Duodenal mucosa (tissue), 2 donors: ENCODE results near the gene XIRP2.
"Not testable (repeated sequence)": the region's sequence is repeated elsewhere in the genome, so short reads cannot be mapped to it uniquely, and the experiment has no call there.

Experiments
- H3K27ac ChIP-seq: one replicate; pipeline ENCODE4 v1.7.0; 2013; ENCODE audit warnings: low read depth, low read length
- H3K27me3 ChIP-seq, 2 donors: one replicate each; pipeline ENCODE4 v1.7.0; 2013; ENCODE audit warnings: low read length in 2 of 2, control low read depth in 1 of 2; ENCODE audit not compliant: insufficient read depth in 2 of 2, control insufficient read depth in 1 of 2
- H3K36me3 ChIP-seq, 2 donors: one replicate each; pipeline ENCODE4 v1.7.0; 2013; ENCODE audit warnings: low read length in 2 of 2, control low read depth in 1 of 2; ENCODE audit not compliant: insufficient read depth in 2 of 2, control insufficient read depth in 1 of 2
- H3K4me1 ChIP-seq, 2 donors: one replicate each; pipeline ENCODE4 v1.7.0; 2013; ENCODE audit warnings: low read length in 2 of 2, control low read depth in 1 of 2; ENCODE audit not compliant: insufficient read depth in 2 of 2, control insufficient read depth in 1 of 2
- H3K4me3 ChIP-seq, 2 donors: one replicate each; pipeline ENCODE4 v1.7.0; 2013; ENCODE audit warnings: low read length in 2 of 2, low read depth in 1 of 2
- H3K9ac ChIP-seq, 2 donors: one replicate each; pipeline ENCODE4 v1.7.0; 2013; ENCODE audit warnings: low read length in 2 of 2, low read depth in 1 of 2
- H3K9me3 ChIP-seq, 2 donors: one replicate each; pipeline ENCODE4 v1.7.0; 2013; ENCODE audit warnings: low read length in 2 of 2, control low read depth in 1 of 2; ENCODE audit not compliant: control insufficient read depth in 1 of 2

Gene XIRP2

DNA sequence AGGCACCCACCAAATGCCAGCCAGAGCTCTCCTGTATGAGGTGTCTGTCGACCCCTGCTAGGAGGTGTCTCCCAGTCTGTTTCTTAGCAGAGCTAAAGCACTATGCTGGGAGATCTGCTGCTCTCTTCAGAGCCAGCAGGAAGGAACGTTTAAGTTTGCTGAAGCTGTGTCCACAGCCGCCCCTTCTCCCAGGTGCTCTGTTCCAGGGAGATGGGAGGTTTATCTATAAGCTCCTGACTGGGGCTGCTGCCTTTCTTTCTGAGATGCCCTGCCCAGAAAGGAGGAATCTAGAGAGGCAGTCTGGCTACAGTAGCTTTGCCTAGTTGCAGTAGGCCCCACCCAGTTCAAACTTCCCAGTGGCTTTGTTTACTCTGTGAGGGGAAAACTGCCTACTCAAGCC is 210.7 kb downstream of the XIRP2 start:
- H3K36me3 ChIP-seq, H3K27ac ChIP-seq, H3K4me1 ChIP-seq, H3K9ac ChIP-seq, H3K9me3 ChIP-seq, H3K27me3 ChIP-seq, H3K4me3 ChIP-seq: not testable (repeated sequence)

DNA sequence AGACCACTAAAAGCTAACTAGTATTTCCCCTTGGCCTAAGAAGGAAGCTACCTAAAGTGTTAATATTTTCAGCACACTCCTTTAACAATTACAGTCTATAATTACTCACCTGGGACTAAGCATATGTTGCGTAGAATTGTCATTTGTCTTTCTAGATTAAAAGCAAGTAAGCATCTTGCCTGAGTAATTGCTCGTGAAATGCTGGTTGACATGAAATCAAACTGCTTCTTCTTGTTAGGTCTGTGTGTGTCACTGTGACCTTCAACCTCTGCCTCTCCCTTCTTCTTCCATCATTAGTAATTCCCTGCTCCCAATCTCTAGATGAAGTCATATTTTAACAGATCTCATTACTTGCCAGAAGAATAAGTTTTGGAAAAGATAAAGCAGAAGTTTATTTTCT is 212.2 kb downstream of the XIRP2 start:
- H3K36me3 ChIP-seq = no peaks in the 10 kb centered on the region
- no peak overlapping the region for H3K9ac ChIP-seq
- no peaks in the 10 kb centered on the region for H3K4me1 ChIP-seq
- H3K27ac ChIP-seq = no peak overlapping the region
- H3K4me3 ChIP-seq = no peak overlapping the region
- H3K27me3 ChIP-seq = no peaks in the 10 kb centered on the region
- H3K9me3 ChIP-seq = no peaks in the 10 kb centered on the region

DNA sequence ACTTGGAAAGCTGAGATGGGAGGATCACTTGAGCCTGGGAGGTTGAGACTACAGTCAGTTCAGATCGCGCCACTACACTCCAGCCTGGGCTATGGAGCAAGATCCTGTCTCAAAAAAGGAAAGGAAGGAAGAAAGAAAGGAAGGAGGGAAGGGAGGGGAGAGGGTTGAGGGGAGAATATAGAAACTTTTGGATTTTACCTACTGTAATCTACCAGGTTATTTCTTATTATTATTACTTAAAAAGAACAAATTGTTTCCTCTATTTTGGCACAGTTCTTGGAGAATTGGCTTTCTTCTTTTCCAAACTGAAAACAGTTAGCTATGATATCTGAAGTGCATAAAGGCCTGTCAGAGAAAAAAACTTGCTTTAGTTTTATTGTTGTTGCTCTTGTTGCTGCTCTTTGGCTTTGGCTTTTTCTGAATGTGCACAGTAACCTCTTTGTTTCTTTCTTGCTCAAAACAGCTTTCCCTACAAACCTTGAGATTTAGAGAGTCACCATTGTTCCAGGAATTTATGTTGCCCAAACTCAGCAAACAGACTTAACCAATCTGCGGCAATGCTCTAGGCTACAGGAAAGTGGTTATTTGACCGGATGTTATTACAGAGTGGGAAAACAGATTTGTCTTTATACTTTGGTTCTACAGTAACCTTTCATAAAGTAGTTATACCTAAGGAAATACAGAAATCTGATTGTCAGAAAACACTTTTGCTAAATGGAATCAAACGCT is 214.9 kb downstream of the XIRP2 start:
- H3K36me3 ChIP-seq = no peaks in the 10 kb centered on the region
- H3K9ac ChIP-seq = no peak overlapping the region
- H3K27me3 ChIP-seq = no peaks in the 10 kb centered on the region
- H3K9me3 ChIP-seq = no peaks in the 10 kb centered on the region
- H3K4me3 ChIP-seq = no peak overlapping the region
- no peak overlapping the region for H3K27ac ChIP-seq
- no peaks in the 10 kb centered on the region for H3K4me1 ChIP-seq

GRCh38 chr2:167103757-167104133 is 215.5 kb downstream of the XIRP2 start:
- H3K4me1 ChIP-seq = no peaks in the 10 kb centered on the region
- no peak overlapping the region for H3K4me3 ChIP-seq
- no peaks in the 10 kb centered on the region for H3K36me3 ChIP-seq
- no peaks in the 10 kb centered on the region for H3K9me3 ChIP-seq
- H3K9ac ChIP-seq = no peak overlapping the region
- no peaks in the 10 kb centered on the region for H3K27me3 ChIP-seq
- no peak overlapping the region for H3K27ac ChIP-seq

DNA sequence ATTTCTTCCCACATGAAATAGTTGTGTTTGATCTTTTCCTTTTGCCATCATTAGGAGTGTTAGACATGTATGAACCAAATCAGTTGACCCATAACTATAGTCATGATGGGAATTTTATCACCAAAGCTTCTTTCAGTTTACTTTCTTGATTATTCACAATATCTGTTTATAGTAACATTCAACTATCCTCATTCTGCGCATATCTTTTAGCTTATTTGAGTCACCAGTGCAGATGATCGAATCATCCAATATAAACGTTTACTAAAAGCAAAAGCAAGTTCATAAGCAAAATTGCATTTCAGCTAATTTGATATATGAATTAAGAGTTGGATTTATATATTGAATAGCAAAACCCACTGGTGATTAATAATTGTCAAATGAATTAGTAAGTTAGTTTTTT is 216.4 kb downstream of the XIRP2 start:
- H3K4me1 ChIP-seq = no peaks in the 10 kb centered on the region
- no peak overlapping the region for H3K9ac ChIP-seq
- no peaks in the 10 kb centered on the region for H3K27me3 ChIP-seq
- no peak overlapping the region for H3K4me3 ChIP-seq
- no peaks in the 10 kb centered on the region for H3K9me3 ChIP-seq
- no peak overlapping the region for H3K27ac ChIP-seq
- H3K36me3 ChIP-seq = no peaks in the 10 kb centered on the region

- not testable (repeated sequence) for H3K4me3 ChIP-seq, H3K9ac ChIP-seq, H3K27me3 ChIP-seq, H3K27ac ChIP-seq, H3K9me3 ChIP-seq, H3K36me3 ChIP-seq, H3K4me1 ChIP-seq
Observed at GRCh38 chr2:167109682-167110081, 221.4 kb downstream of the XIRP2 start.

DNA sequence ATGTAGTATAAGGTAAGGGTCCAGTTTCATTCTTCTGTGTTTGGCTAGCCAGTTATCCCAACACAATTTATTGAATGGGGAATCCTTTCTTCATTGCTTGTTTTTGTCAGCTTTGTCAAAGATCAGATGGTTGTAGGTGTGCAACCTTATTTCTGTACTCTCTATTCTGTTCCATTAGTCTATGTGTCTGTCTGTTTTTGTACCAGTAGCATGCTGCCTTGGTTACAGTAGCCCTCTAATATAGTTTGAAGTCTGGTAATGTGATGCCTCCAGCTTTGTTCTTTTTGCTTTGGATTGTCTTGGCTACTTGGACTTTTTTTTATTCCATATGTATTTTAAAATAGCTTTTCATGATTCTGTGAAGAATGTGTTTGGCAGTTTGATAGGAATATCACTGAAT is 222.1 kb downstream of the XIRP2 start:
- no peaks in the 10 kb centered on the region for H3K27me3 ChIP-seq
- no peak overlapping the region for H3K9ac ChIP-seq
- no peaks in the 10 kb centered on the region for H3K9me3 ChIP-seq
- no peaks in the 10 kb centered on the region for H3K4me1 ChIP-seq
- no peak overlapping the region for H3K27ac ChIP-seq
- no peaks in the 10 kb centered on the region for H3K36me3 ChIP-seq
- no peak overlapping the region for H3K4me3 ChIP-seq

- no peaks in the 10 kb centered on the region for H3K36me3 ChIP-seq
- H3K4me3 ChIP-seq = no peak overlapping the region
- no peak overlapping the region for H3K9ac ChIP-seq
- H3K27ac ChIP-seq = no peak overlapping the region
- H3K9me3 ChIP-seq = no peaks in the 10 kb centered on the region
- H3K27me3 ChIP-seq = no peaks in the 10 kb centered on the region
- no peaks in the 10 kb centered on the region for H3K4me1 ChIP-seq
Observed at GRCh38 chr2:167114018-167114417, 225.7 kb downstream of the XIRP2 start.

GRCh38 chr2:167115541-167115940 is 227.3 kb downstream of the XIRP2 start:
- Histone ChIP-seq H3K36me3 (no peaks in the 10 kb centered on the region), H3K9me3 (no peaks in the 10 kb centered on the region), H3K27ac (no peak overlapping the region), H3K27me3 (no peaks in the 10 kb centered on the region), H3K4me1 (no peaks in the 10 kb centered on the region), H3K9ac (no peak overlapping the region), H3K4me3 (no peak overlapping the region)

DNA sequence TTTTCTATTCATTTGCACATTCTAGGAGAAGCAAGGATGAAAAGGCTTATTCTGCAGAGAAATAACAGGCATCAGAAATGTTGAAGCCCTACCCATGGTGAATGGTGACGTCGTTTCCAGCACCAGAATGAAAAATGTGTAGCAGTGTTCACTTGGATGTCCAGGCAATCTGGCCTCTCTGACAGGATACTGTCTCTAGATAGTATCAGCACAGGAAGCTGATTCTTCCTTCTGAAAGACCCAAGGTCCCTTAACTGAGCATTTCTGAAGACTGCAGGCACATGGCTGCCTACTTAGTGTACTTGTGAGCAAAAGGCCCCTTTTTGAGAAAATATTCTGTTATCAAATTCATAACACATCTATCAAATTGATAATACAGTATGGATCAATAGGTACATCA is 234.1 kb downstream of the XIRP2 start:
- no peaks in the 10 kb centered on the region for H3K4me1 ChIP-seq
- no peak overlapping the region for H3K27ac ChIP-seq
- no peaks in the 10 kb centered on the region for H3K36me3 ChIP-seq
- no peak overlapping the region for H3K9ac ChIP-seq
- no peaks in the 10 kb centered on the region for H3K9me3 ChIP-seq
- no peaks in the 10 kb centered on the region for H3K27me3 ChIP-seq
- no peak overlapping the region for H3K4me3 ChIP-seq

- Histone ChIP-seq H3K36me3 (no peaks in the 10 kb centered on the region), H3K4me3 (no peak overlapping the region), H3K27me3 (no peaks in the 10 kb centered on the region), H3K9ac (no peak overlapping the region), H3K4me1 (no peaks in the 10 kb centered on the region), H3K27ac (no peak overlapping the region), H3K9me3 (no peaks in the 10 kb centered on the region)
Observed at GRCh38 chr2:167126165-167126564, 237.9 kb downstream of the XIRP2 start.
